ENCODE measurements around the gene LENG8.
"Not testable (repeated sequence)": the region's sequence is repeated elsewhere in the genome, so short reads cannot be mapped to it uniquely, and the experiment has no call there.

LENG8 gene

DNA sequence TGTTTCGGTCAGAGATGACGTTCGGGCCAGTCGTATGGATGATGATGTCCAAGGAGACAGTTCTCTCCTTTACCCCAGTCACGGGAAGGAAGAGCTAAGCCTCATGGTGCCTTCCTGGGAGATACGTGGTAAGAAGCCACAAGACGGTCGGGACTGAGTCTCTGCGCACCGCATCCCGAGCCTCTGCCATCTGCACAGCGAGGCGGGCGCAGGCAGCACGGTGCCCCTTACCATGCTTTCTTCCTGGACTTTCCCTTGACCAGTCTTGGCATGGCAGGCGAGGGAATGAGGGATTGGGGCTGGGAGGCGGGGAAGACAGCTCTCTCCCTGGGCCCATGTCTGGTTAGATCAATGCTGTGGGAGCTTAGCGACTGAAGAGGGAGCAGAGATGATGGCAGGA is 43.6 kb downstream of the LENG8 start:
- TF ChIP-seq, protein P1, sequence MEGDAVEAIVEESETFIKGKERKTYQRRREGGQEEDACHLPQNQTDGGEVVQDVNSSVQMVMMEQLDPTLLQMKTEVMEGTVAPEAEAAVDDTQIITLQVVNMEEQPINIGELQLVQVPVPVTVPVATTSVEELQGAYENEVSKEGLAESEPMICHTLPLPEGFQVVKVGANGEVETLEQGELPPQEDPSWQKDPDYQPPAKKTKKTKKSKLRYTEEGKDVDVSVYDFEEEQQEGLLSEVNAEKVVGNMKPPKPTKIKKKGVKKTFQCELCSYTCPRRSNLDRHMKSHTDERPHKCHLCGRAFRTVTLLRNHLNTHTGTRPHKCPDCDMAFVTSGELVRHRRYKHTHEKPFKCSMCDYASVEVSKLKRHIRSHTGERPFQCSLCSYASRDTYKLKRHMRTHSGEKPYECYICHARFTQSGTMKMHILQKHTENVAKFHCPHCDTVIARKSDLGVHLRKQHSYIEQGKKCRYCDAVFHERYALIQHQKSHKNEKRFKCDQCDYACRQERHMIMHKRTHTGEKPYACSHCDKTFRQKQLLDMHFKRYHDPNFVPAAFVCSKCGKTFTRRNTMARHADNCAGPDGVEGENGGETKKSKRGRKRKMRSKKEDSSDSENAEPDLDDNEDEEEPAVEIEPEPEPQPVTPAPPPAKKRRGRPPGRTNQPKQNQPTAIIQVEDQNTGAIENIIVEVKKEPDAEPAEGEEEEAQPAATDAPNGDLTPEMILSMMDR (IDR thresholded peaks at IDR 0.05; ENCODE audit: borderline replicate concordance, insufficient read depth, low read depth, low read length): no peak
- no peak overlapping the region for H3K4me3 ChIP-seq (ENCODE audit: low read depth, low read length)

DNA sequence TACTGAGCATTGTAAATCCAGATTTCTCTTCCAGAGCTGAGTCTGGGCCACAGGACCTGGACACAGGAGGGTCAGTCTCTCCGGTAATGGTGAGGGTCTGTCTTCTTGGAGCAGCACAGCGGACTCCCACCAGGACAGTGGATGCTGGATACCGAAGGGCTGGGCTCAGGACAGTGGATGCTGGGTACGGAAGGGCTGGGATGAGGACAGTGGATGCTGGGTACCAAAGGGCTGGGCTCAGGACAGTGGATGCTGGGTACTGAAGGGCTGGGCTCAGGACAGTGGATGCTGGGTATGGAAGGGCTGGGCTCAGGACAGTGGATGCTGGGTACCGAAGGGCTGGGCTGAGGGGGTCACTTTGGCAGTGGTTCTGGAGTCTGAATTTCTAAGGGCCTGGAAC is 44.1 kb downstream of the LENG8 start:
- H3K4me3 ChIP-seq (ENCODE audit: low read depth, low read length): not testable (repeated sequence)

DNA sequence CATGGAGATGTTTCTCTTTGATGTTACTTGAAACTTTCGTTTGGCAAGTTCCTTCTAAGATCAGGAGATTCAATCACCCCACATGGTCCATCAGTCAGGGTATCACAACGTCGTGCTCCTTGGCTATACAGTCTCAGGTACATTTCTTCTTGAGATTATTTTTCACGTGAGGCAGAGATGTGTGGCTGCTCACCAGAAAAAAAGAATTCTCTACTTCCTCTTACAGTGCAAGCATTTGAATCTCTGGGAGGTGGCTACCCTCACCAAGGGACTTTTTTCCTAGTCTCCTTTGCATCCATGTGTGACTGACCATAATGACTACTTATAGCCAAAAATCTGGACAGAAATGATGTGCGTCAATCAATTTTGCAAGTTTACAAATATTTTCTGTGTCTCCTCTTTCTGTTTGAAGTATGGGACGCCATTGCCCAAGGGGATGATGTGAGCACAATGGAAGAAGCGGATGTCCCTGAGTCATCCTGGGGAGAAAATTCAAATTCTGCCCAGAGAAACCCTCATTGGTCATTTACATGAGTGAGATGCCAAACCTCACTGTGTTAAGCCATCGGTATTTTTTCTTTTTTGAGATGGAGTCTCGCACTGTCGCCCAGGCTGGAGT is 45.1 kb downstream of the LENG8 start:
- H3K4me3 ChIP-seq (ENCODE audit: low read depth, low read length): no peak overlapping the region

DNA sequence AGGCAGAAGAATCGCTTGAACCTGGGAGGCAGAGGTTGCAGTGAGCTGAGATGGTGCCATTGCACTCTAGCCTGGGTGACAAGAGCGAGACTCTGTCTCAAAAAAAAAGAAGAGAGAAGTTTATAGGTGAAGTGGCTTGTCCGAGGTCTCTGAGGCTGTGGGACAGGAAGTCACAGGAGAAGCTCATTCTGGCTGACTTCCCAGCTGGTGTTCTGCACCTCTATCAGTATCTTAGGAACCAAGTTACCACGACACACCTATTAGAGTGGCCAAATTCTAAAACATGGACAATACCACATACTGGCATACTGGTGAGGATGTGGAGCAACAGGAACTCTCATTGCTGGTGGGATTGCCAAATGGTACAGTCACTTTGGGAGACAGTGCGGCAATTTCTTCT is 46.3 kb downstream of the LENG8 start:
- not testable (repeated sequence) for H3K4me3 ChIP-seq (ENCODE audit: low read depth, low read length)

More for the DNA sequence above, 45.1 kb downstream of the LENG8 start:
- TF ChIP-seq, protein P1 (IDR thresholded peaks at IDR 0.05; ENCODE audit: borderline replicate concordance, insufficient read depth, low read depth, low read length): no peak

DNA sequence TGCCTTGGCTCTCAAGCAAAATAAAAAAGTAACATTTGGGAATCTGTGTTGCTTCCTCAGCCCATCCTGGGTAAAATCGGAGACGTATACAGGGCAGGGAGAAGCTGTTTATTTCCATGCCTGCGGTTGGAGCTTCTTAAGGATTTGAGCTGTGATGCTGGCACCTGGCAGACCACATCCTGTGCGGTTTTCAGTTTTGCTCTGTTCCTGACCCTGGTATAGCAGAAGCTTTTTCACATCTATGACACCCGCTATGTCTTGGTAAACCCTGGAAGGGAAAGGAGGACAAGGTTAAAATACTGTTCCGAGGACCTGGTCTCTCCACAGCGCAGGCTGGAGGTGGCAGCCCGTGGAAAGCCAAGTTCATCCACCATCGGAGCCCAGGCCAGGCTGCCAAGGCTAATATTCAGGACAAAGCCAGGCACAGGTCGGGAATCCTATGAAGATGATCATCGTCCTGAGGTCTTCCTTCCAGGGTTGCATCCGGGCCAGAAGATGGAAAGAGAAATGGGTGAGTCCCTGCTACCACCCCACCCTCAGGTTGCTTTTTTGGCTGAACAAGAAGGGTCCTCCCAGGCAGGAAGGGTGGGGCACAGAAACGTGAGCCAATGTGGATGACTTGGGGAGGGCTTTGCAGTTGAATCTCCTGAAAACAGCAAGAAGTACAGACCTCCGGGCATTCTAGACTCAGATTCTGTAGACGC is 48.9 kb downstream of the LENG8 start:
- not testable (repeated sequence) for H3K4me3 ChIP-seq (ENCODE audit: low read depth, low read length)

DNA sequence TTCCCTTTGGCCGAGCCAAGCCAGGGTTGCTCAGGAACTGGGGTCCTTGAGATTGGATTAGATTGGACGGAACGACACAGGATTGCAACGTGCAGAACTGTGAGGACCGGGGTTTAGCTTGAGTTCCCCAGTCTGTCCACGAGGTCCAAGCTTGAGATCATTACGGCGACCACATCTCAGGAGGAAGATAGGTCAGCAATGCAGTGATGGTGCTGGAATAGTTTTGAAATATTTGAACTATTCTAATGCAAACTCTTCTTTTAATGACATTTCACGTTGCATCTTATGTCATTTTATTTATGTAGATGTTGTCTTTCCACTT is 49.4 kb downstream of the LENG8 start:
- H3K4me3 ChIP-seq (ENCODE audit: low read depth, low read length): not testable (repeated sequence)

DNA sequence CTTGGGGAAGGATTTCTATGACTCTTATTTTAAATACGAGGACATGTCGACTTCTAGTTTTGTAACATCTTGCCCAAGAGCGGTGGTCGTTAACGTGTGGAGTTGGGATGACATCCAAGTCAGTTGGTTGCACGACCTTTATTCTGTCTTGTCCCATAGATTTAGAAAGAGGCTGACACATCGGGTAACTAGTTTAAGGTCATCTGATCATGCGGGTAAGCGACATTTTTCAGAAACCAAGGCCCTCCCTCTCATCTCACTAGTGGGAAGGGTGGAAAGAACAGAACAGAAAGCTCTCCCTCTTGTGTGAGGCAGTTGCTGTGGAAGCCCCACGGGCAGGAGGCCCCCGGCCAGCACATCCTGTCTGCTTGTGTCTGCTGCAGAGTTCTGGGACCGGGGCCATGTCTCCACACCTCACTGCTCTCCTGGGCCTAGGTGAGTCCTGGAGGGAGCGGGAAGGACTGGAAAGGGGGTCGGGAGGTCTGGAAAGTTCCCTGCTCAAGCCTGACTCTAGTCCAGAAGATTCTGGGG is 53.6 kb downstream of the LENG8 start, which contains the start of gene LAIR2:
Gene LAIR2, plus strand, starts transcription at position 314 of the 531 bp plus-strand sequence. Its CDS starts 88 bp downstream, at position 402.
- H3K4me3 ChIP-seq (ENCODE audit: low read depth, low read length): no peak within 1 kb of the TSS

DNA sequence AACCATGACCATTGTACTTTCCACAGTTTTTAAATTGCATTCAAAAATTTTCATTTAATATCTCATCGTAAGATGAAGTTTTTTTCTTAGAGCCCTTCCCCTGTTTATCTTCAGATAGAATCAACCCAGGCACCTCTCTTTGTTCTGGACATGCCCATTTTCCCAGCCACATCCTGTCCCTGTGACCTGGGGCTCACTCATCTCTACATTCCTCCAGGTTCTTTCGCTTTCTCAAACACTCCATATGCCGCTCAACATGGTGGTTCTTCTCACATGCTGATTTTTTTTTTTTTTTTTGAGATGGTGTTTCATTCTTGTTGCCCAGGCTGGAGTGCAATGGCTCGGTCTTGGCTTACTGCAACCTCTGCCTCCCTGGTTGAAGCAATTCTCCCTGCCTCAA is 56.5 kb downstream of the LENG8 start:
- H3K4me3 ChIP-seq (ENCODE audit: low read depth, low read length): not testable (repeated sequence)

More for the DNA sequence above, 53.6 kb downstream of the LENG8 start, which contains the start of gene LAIR2:
- TF ChIP-seq, protein P1 (IDR thresholded peaks at IDR 0.05; ENCODE audit: borderline replicate concordance, insufficient read depth, low read depth, low read length): no peak

DNA sequence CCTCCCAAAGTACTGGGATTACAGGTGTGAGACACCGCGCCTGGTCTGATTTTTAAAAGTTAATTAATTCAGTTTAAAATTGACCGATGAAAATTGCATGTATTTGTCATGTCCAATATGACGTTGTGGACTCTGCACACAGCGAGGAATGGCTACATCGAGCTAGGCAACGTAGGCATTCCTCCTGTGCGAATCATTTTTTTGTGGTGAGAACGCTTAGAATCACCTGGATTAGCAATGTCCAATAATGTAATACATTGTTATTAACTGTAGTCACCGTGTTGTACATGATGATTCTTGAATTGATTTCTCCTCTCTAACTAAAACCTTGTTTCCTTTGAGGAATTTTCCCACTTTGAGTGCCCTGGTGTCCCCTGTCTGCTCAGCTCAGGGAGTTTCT is 57.1 kb downstream of the LENG8 start:
- no peak overlapping the region for H3K4me3 ChIP-seq (ENCODE audit: low read depth, low read length)
- TF ChIP-seq, protein P1 (IDR thresholded peaks at IDR 0.05; ENCODE audit: borderline replicate concordance, insufficient read depth, low read depth, low read length): no peak

DNA sequence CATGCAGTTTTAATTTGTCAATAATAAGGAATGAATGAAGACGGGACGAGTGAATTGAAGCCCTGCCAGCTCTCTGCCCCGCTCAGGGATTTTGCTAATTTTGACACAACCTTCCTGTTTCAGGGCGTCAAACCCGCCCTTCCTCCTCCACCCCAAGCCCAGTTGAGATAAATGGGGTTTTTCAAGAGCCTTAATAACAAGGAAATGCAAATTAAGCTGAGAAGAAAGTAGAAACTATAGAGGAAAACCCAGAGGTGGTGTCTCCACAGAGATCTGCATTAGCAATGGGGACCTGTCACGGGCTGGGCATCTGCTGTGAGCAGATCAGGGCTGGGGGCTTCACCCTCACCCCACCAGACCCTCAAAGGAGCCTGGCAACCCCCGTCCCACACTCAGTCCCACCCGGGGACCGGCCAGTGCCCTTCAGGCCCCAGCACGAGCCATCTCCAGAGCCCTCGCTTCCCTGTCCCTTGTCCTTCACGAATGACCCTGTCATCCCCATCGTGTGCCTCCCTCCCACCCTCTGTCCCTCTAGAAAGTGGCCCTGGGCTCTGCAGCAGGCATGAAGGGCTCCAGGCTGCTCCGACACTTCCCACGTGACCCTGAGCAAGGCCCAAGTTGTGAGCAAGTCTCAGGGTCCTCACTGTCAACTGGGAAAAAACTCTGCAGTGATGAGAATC is 58.2 kb downstream of the LENG8 start:
- not testable (repeated sequence) for H3K4me3 ChIP-seq (ENCODE audit: low read depth, low read length)
